ENCODE measurements around the gene MEF2C. TPM values are rescaled to one million over a fixed set of nuclear protein-coding genes. Genes with fewer than 3 reads are reported as not detected.

The MEF2C gene
- total and polyA plus RNA-seq, 2 of the 13 experiments (the other 11 are each of a cell fraction or from before 2014, with no cell fraction given), result 0.02 TPM; not detected in 1

Small RNA genes lying within 50 kb of the gene (small RNA-seq; reads per million reads assigned to genes)
- gene AC008525.2 (ENCODE audit: insufficient read depth in 2 of 3, insufficient read length in 3 of 3, low read depth in 2 of 3, low replicate concordance in 1 of 3), result 0 reads per million in 3 experiments
